Panc1 (cell line): Measurements from ENCODE around the gene SLIT3. TPM values are rescaled to one million over a fixed set of nuclear protein-coding genes. Genes with fewer than 3 reads are reported as not detected.

ENCODE experiments used
- ATAC-seq: fragments of 200-7000 bp; cut with Tn5 transposase; 2 replicates; pipeline ENCODE4 v1.9.1; 2020; ENCODE audit warnings: mild to moderate bottlenecking, moderate library complexity
- BruUV-seq: library from RNA; stranded (reverse); fragments of 400-500 nt; replicated peaks from 2 replicates; lab custom pipeline; 2021; lab: Mats Ljungman, UMichigan
- CTCF ChIA-PET: fragments of 300-600 bp; sonication (Branson Sonifier 250); formaldehyde crosslinking; loops from one replicate; lab custom pipeline; 2022; ENCODE audit warnings: antibody characterized with exemption; lab: Charles Lee
- POLR2A ChIA-PET: fragments of 300-600 bp; sonication (Branson Sonifier 250); formaldehyde crosslinking; loops from one replicate; lab custom pipeline; 2022; ENCODE audit warnings: antibody characterized with exemption; lab: Charles Lee
- DNase-seq: peaks from one replicate; pipeline ENCODE4 v3.0.0-alpha.2; 2010; ENCODE audit warnings: low read depth, low spot score
- H3K27ac ChIP-seq: 2 replicates; pipeline ENCODE4 v1.5.1; 2011; ENCODE audit warnings: mild to moderate bottlenecking, low read length, inconsistent platforms
- H3K27me3 ChIP-seq: fragments of 200-500 bp; sonication (Bioruptor generic); 2 replicates; pipeline ENCODE4 v1.6.0; 2014; ENCODE audit warnings: low read length, inconsistent platforms; ENCODE audit not compliant: control insufficient read depth, insufficient read depth
- H3K36me3 ChIP-seq: fragments of 200-500 bp; sonication (Bioruptor generic); 2 replicates; pipeline ENCODE4 v1.5.1; 2014; ENCODE audit warnings: inconsistent platforms, mild to moderate bottlenecking, low read length, moderate library complexity; ENCODE audit not compliant: control insufficient read depth, insufficient read depth
- H3K4me1 ChIP-seq: 2 replicates; pipeline ENCODE4 v1.5.1; 2011; ENCODE audit warnings: inconsistent platforms, mild to moderate bottlenecking, low read length, moderate library complexity; ENCODE audit not compliant: control insufficient read depth, insufficient read depth
- H3K4me3 ChIP-seq, 2 experiments: 2 replicates each; pipeline ENCODE4 v1.5.1; 2011 to 2012; ENCODE audit warnings: low read depth in 2 of 2, low read length in 2 of 2, mild to moderate bottlenecking in 2 of 2, inconsistent platforms in 1 of 2, moderate library complexity in 1 of 2
- H3K9me3 ChIP-seq: fragments of 200-500 bp; sonication (Bioruptor generic); 2 replicates; pipeline ENCODE4 v1.5.1; 2014; ENCODE audit warnings: low read depth, mild to moderate bottlenecking, inconsistent platforms, low read length, moderate library complexity; ENCODE audit not compliant: control insufficient read depth, insufficient read depth
- CTCF ChIP-seq: fragments of 450-650 bp; IDR thresholded peaks from 2 replicates; pipeline ENCODE4 v1.5.1; 2017; ENCODE audit warnings: mild to moderate bottlenecking
- POLR2AphosphoS5 ChIP-seq: IDR thresholded peaks from 2 replicates; pipeline ENCODE4 v1.6.1; 2012; ENCODE audit warnings: mild to moderate bottlenecking, low read depth, low read length, moderate library complexity
- REST ChIP-seq, 2 experiments: IDR thresholded peaks; 2 replicates each; pipeline ENCODE4 v1.6.1; 2011 to 2012; ENCODE audit warnings: low read depth in 2 of 2, control low read depth in 1 of 2, low read length in 1 of 2, mild to moderate bottlenecking in 1 of 2, moderate library complexity in 1 of 2; ENCODE audit not compliant: insufficient read depth in 1 of 2
- SIN3A ChIP-seq: IDR thresholded peaks from 2 replicates; pipeline ENCODE4 v1.6.1; 2012; ENCODE audit warnings: low read depth, mild to moderate bottlenecking, low read length, moderate library complexity, borderline replicate concordance; ENCODE audit not compliant: insufficient read depth
- TCF7L2 ChIP-seq: IDR thresholded peaks from 2 replicates; pipeline ENCODE4 v1.6.1; 2011; ENCODE audit warnings: mild to moderate bottlenecking, low read depth, low read length, inconsistent platforms
- in situ Hi-C: cut with HindIII; loops from 2 replicates; pipeline ENCODE4 v1.10.0; 2016; ENCODE audit warnings: low sequenced_read_pairs, low pct_unique_long_range_greater_than_20kb
- intact Hi-C: fragments of 100-400 bp; cut with micrococcal nuclease; formaldehyde crosslinking; loops from one replicate; pipeline ENCODE4 v1.10.0; 2022; ENCODE audit not compliant: unreplicated experiment
- total RNA-seq: library from RNA; stranded (reverse); gene quantifications from one replicate; pipeline ENCODE4 v1.2.1, GENCODE V29; 2021; ENCODE audit not compliant: unreplicated experiment

Gene SLIT3
- total RNA-seq, 1 experiment from 2014 or later: 26.4 TPM

- H3K27ac ChIP-seq: no peak overlapping the region
- intact Hi-C loops: no loop called here
- H3K27me3 ChIP-seq: no peaks in the 10 kb centered on the region
- in situ Hi-C loops: no loop called here
- H3K36me3 ChIP-seq: no peaks in the 10 kb centered on the region
- BruUV-seq: no TSS peak
- H3K4me3 ChIP-seq: no peak overlapping the region
- no peak for TF ChIP-seq REST (IDR thresholded peaks at IDR 0.05; ENCODE audit: insufficient read depth in 1 of 2, low read depth in 2 of 2, low read length in 1 of 2)
- DNase-seq: no peak
- ChIA-PET CTCF (no interaction called here), POLR2A (no interaction called here)
- H3K9me3 ChIP-seq: no peaks in the 10 kb centered on the region
- ATAC-seq: peak; percentile 41
- H3K4me1 ChIP-seq: no peaks in the 10 kb centered on the region
Observed at GRCh38 chr5:168670881-168671575, 629.9 kb downstream of the SLIT3 start.

GRCh38 chr5:168669668-168670378 lies 631.1 kb downstream of the SLIT3 start:
- Histone ChIP-seq H3K4me3 (no peak overlapping the region), H3K27me3 (no peaks in the 10 kb centered on the region), H3K36me3 (no peaks in the 10 kb centered on the region), H3K4me1 (no peaks in the 10 kb centered on the region), H3K9me3 (no peaks in the 10 kb centered on the region), H3K27ac (no peak overlapping the region)
- no peak for DNase-seq
- TF ChIP-seq CTCF (no peak), REST (IDR thresholded peaks at IDR 0.05; ENCODE audit: insufficient read depth in 1 of 2, low read depth in 2 of 2, low read length in 1 of 2) (no peak), POLR2AphosphoS5 (no peak), SIN3A (no peak), TCF7L2 (no peak)
- ChIA-PET POLR2A (no interaction called here), CTCF (no interaction called here)
- BruUV-seq: no TSS peak
- intact Hi-C loops: no loop called here
- in situ Hi-C loops: no loop called here
- ATAC-seq: no peak
